ENCODE measurements around the gene SHB. TPM values are rescaled to one million over a fixed set of nuclear protein-coding genes. Genes with fewer than 3 reads are reported as not detected.
A peak's percentile ranks its signal among the peaks of the same experiment; 100 is the strongest.

SHB gene
- total RNA-seq, 2 experiments from 2014 or later = 1.1 to 1.2 TPM

- no peak for DNase-seq
- CTCF ChIA-PET = no interaction called here
- H3K27ac Mint-ChIP-seq = no peak overlapping the region
Measured at GRCh38 chr9:38073882-38074281, 4.9 kb upstream of the SHB start.

GRCh38 chr9:38071470-38072134, 2.6 kb upstream of the SHB start:
- DNase-seq (no peak), ATAC-seq (ENCODE audit: poor library complexity) (no peak)
- no peak overlapping the region for H3K4me3 ChIP-seq (ENCODE audit: low read length)
- H3K4me3 Mint-ChIP-seq = peak overlapping the region; percentile 87
- H3K9me3 Mint-ChIP-seq = no peaks in the 10 kb centered on the region
- TF ChIP-seq CTCF (IDR thresholded peaks at IDR 0.05) = no peak
- peaks cover 30% of the 10 kb centered on the region for H3K4me1 Mint-ChIP-seq (ENCODE audit: low read depth)
- H3K27me3 ChIP-seq (ENCODE audit: control insufficient read depth in 1 of 2, insufficient read depth in 2 of 2, low read length in 2 of 2) = peaks cover 0 to 1% of the 10 kb centered on the region in 2 experiments
- H3K36me3 Mint-ChIP-seq (ENCODE audit: low read depth) = no peaks in the 10 kb centered on the region
- H3K36me3 ChIP-seq (ENCODE audit: insufficient read depth, low read length) = no peaks in the 10 kb centered on the region
- intact Hi-C loops (cut with DNase I, micrococcal nuclease) = no loop called here
- CTCF ChIA-PET = interaction anchor here (2.4 kb wide), 1 partner anchor 16 kb away, joined by 7 read pairs; no protein-coding TSS in a partner anchor
- peaks cover 3% of the 10 kb centered on the region for H3K27me3 Mint-ChIP-seq
- H3K9me3 ChIP-seq (ENCODE audit: control insufficient read depth in 1 of 2, insufficient read depth in 1 of 2, low read length in 2 of 2) = no peaks in the 10 kb centered on the region
- peaks cover 26% of the 10 kb centered on the region for H3K4me1 ChIP-seq (ENCODE audit: insufficient read depth, low read length)
- POLR2A ChIA-PET = no interaction called here
- peak overlapping the region; percentile 62 for H3K27ac Mint-ChIP-seq
- no peak overlapping the region for H3K27ac ChIP-seq (ENCODE audit: low read depth in 1 of 2, low read length in 2 of 2)

More at GRCh38 chr9:38073882-38074281, 4.9 kb upstream of the SHB start:
- no peaks in the 10 kb centered on the region for H3K9me3 ChIP-seq (ENCODE audit: control insufficient read depth in 1 of 2, insufficient read depth in 1 of 2, low read length in 2 of 2)
- POLR2A ChIA-PET = no interaction called here
- no peak for TF ChIP-seq CTCF (IDR thresholded peaks at IDR 0.05)
- no peak overlapping the region for H3K4me3 Mint-ChIP-seq
- H3K36me3 ChIP-seq (ENCODE audit: insufficient read depth, low read length) = no peaks in the 10 kb centered on the region
- H3K27me3 ChIP-seq (ENCODE audit: control insufficient read depth in 1 of 2, insufficient read depth in 2 of 2, low read length in 2 of 2) = peaks cover 4 to 5% of the 10 kb centered on the region in 2 experiments
- no peak overlapping the region for H3K27ac ChIP-seq (ENCODE audit: low read depth in 1 of 2, low read length in 2 of 2)
- peaks cover 11% of the 10 kb centered on the region for H3K4me1 ChIP-seq (ENCODE audit: insufficient read depth, low read length)
- H3K4me3 ChIP-seq (ENCODE audit: low read length) = no peak overlapping the region
- peaks cover 2% of the 10 kb centered on the region for H3K9me3 Mint-ChIP-seq
- H3K27me3 Mint-ChIP-seq = peaks cover 17% of the 10 kb centered on the region
- intact Hi-C loops (cut with DNase I, micrococcal nuclease) = no loop called here
- peaks cover 25% of the 10 kb centered on the region for H3K4me1 Mint-ChIP-seq (ENCODE audit: low read depth)
- no peak for ATAC-seq (ENCODE audit: poor library complexity)
- no peaks in the 10 kb centered on the region for H3K36me3 Mint-ChIP-seq (ENCODE audit: low read depth)

- ATAC-seq (ENCODE audit: poor library complexity) (no peak), DNase-seq (peak in 4 of 14 experiments; percentile 2 to 44 (median 26))
- H3K36me3 Mint-ChIP-seq (ENCODE audit: low read depth) = no peaks in the 10 kb centered on the region
- H3K9me3 ChIP-seq (ENCODE audit: control insufficient read depth in 1 of 2, insufficient read depth in 1 of 2, low read length in 2 of 2) = no peaks in the 10 kb centered on the region
- no peaks in the 10 kb centered on the region for H3K36me3 ChIP-seq (ENCODE audit: insufficient read depth, low read length)
- ChIA-PET CTCF (interaction anchor here (1.3 to 1.4 kb wide), 2 partner anchors 155 to 165 kb away, joined by 5 read pairs; no protein-coding TSS in a partner anchor), POLR2A (interaction anchor here (3.1 kb wide), 1 partner anchor 164 kb away, joined by 11 read pairs; the partner anchor contains the start of gene SLC25A51)
- H3K9me3 Mint-ChIP-seq = no peaks in the 10 kb centered on the region
- H3K4me1 Mint-ChIP-seq (ENCODE audit: low read depth) = peaks cover 30% of the 10 kb centered on the region
- no peak overlapping the region for H3K27ac Mint-ChIP-seq
- H3K27me3 ChIP-seq (ENCODE audit: control insufficient read depth in 1 of 2, insufficient read depth in 2 of 2, low read length in 2 of 2) = no peaks in the 10 kb centered on the region
- H3K27ac ChIP-seq (ENCODE audit: low read depth in 1 of 2, low read length in 2 of 2) = no peak overlapping the region
- no peak for TF ChIP-seq CTCF (IDR thresholded peaks at IDR 0.05)
- H3K4me3 Mint-ChIP-seq = peak overlapping the region; percentile 79
- no peaks in the 10 kb centered on the region for H3K27me3 Mint-ChIP-seq
- intact Hi-C loops (cut with DNase I, micrococcal nuclease) = loop anchor here (1.0 to 10.0 kb wide), 6 partner anchors 165 to 646 kb away; partner anchors contain the start of genes DCAF10 (in 1 of the 2), EXOSC3 (in 1 of the 2) and GRHPR (in 1 of the 2)
- H3K4me1 ChIP-seq (ENCODE audit: insufficient read depth, low read length) = peaks cover 26% of the 10 kb centered on the region
- H3K4me3 ChIP-seq (ENCODE audit: low read length) = peak overlapping the region; percentile 54
Measured at GRCh38 chr9:38067859-38068681, 957 bp downstream of the SHB start.
